K562 (cell line): ENCODE data around the gene VAMP4. TPM values are rescaled to one million over a fixed set of nuclear protein-coding genes. Genes with fewer than 3 reads are reported as not detected.

Experiments used
- CBFB ChIP-seq: sonication (generic); formaldehyde crosslinking; IDR thresholded peaks from 2 replicates; pipeline ENCODE4 v1.4.0; 2020; ENCODE audit warnings: mild to moderate bottlenecking, missing genetic modification reagents
- CHD4 ChIP-seq: fragments of 200-600 bp; sonication (generic); IDR thresholded peaks from 3 replicates; pipeline ENCODE4 v1.6.1; 2012; ENCODE audit warnings: low read depth, mild to moderate bottlenecking, mixed read lengths, low read length, inconsistent platforms; ENCODE audit not compliant: insufficient read depth, insufficient replicate concordance, poor library complexity, severe bottlenecking
- CLOCK ChIP-seq: fragments of 250-450 bp; sonication (Bioruptor Pico); IDR thresholded peaks from 2 replicates; pipeline ENCODE4 v1.4.0; 2020; ENCODE audit warnings: mild to moderate bottlenecking, moderate library complexity, borderline replicate concordance
- CREM ChIP-seq: IDR thresholded peaks from 2 replicates; pipeline ENCODE4 v1.6.1; 2014; ENCODE audit warnings: antibody characterized with exemption, low read depth
- ELF1 ChIP-seq: fragments of 200-800 bp; sonication (Bioruptor generic); IDR thresholded peaks from 2 replicates; pipeline ENCODE4 v1.6.1; 2016; ENCODE audit warnings: missing genetic modification characterization, missing compliant biosample characterization
- FUS ChIP-seq: fragments of 200-400 bp; formaldehyde crosslinking; optimal IDR thresholded peaks from 2 replicates; pipeline ENCODE3; 2017; ENCODE audit warnings: low read depth, low read length
- HDAC8 ChIP-seq: fragments of 450-650 bp; IDR thresholded peaks from 2 replicates; pipeline ENCODE4 v1.6.1; 2016; ENCODE audit warnings: mild to moderate bottlenecking, missing genetic modification characterization, moderate library complexity, missing compliant biosample characterization
- HNRNPH1 ChIP-seq: fragments of 200-400 bp; formaldehyde crosslinking; optimal IDR thresholded peaks from 2 replicates; pipeline ENCODE3; 2017; ENCODE audit warnings: low read depth, mild to moderate bottlenecking, low read length, moderate library complexity
- HOMEZ ChIP-seq: fragments of 250-450 bp; sonication (Bioruptor Pico); IDR thresholded peaks from 2 replicates; pipeline ENCODE4 v1.4.0; 2020; ENCODE audit warnings: mild to moderate bottlenecking, moderate library complexity
- MTF1 ChIP-seq: fragments of 250-450 bp; sonication (Bioruptor Pico); IDR thresholded peaks from 2 replicates; pipeline ENCODE4 v1.9.0; 2021; ENCODE audit warnings: moderate library complexity, mild to moderate bottlenecking, inconsistent platforms, borderline replicate concordance
- MYBL2 ChIP-seq, 2 experiments: fragments of 450-650 bp in 1 of 2; sonication (generic) in 1 of 2; formaldehyde crosslinking in 1 of 2; IDR thresholded peaks; 2 replicates each; pipeline versions ENCODE4 v1.6.1 to v1.8.1; 2017 to 2022; ENCODE audit warnings: borderline replicate concordance in 1 of 2, inconsistent platforms in 1 of 2, low read depth in 1 of 2, mild to moderate bottlenecking in 1 of 2, missing genetic modification reagents in 1 of 2, moderate library complexity in 1 of 2
- NR0B1 ChIP-seq: fragments of 450-650 bp; IDR thresholded peaks from one replicate; pipeline ENCODE4 v1.6.1; 2018; ENCODE audit warnings: mild to moderate bottlenecking, moderate library complexity; ENCODE audit not compliant: partially characterized antibody
- PHTF2 ChIP-seq: fragments of 250-450 bp; sonication (Bioruptor Pico); IDR thresholded peaks from 2 replicates; pipeline ENCODE4 v1.5.0; 2021; ENCODE audit warnings: mild to moderate bottlenecking
- RBM15 ChIP-seq: fragments of 200-400 bp; formaldehyde crosslinking; IDR thresholded peaks from 2 replicates; pipeline ENCODE4 v1.6.1; 2018; ENCODE audit warnings: mild to moderate bottlenecking, low read length, moderate library complexity; ENCODE audit not compliant: insufficient read depth
- TRIM28 ChIP-seq: fragments of 450-650 bp; IDR thresholded peaks from 2 replicates; pipeline ENCODE4 v1.6.1; 2017
- ZBTB1 ChIP-seq: sonication (generic); formaldehyde crosslinking; IDR thresholded peaks from 2 replicates; pipeline ENCODE4 v1.8.1; 2023; ENCODE audit warnings: missing genetic modification reagents, low read depth, mild to moderate bottlenecking, borderline replicate concordance
- ZNF280A ChIP-seq: fragments of 450-650 bp; IDR thresholded peaks from 2 replicates; pipeline ENCODE4 v1.6.1; 2018; ENCODE audit warnings: mild to moderate bottlenecking, low read depth; ENCODE audit not compliant: partially characterized antibody
- ZNF324 ChIP-seq: fragments of 250-450 bp; sonication (Bioruptor Pico); IDR thresholded peaks from 2 replicates; pipeline ENCODE4 v1.4.0; 2020; ENCODE audit warnings: mild to moderate bottlenecking
- ZNF354B ChIP-seq: fragments of 250-450 bp; sonication (Bioruptor Pico); IDR thresholded peaks from 2 replicates; pipeline ENCODE4 v1.4.0; 2020
- ZNF444 ChIP-seq: fragments of 250-450 bp; sonication (Bioruptor Pico); IDR thresholded peaks from 2 replicates; pipeline ENCODE4 v1.4.0; 2020; ENCODE audit warnings: mild to moderate bottlenecking, moderate library complexity
- ZNF584 ChIP-seq: fragments of 200-800 bp; sonication (Bioruptor generic); IDR thresholded peaks from 2 replicates; pipeline ENCODE4 v1.6.1; 2016; ENCODE audit warnings: low read depth, mild to moderate bottlenecking, missing genetic modification characterization, missing compliant biosample characterization
- polyA plus RNA-seq, 8 experiments: library from polyadenylated mRNA; depleted of rRNA in 4 of 8; stranded (reverse) in 5 of 8; unstranded in 3 of 8; fragments of >200 nt; fragmentation: Nextera tagmentation in 2 of 8; fragmentation: Illumina TruSeq in 1 of 8; extraction: Ambion mirVana in 2 of 8; extraction: Trizol in 1 of 8; gene quantifications; 2 replicates each; pipeline versions ENCODE4 v1.2.1 to v1.2.3, GENCODE V29; 2011 to 2014; ENCODE audit warnings: inconsistent platforms in 1 of 8, missing spikeins in 1 of 8
- total RNA-seq, 7 experiments: library from RNA; depleted of rRNA in 6 of 7; stranded (reverse); fragments of >200 nt in 6 of 7; fragmentation: Illumina TruSeq in 2 of 7; extraction: Trizol in 2 of 7; gene quantifications; 2 replicates each; pipeline versions ENCODE4 v1.2.1 to v1.2.3, GENCODE V29; 2011 to 2021; ENCODE audit warnings: low replicate concordance in 1 of 7

Gene VAMP4
- total and polyA plus RNA-seq, 9 of the 15 experiments (the other 6 are each of a cell fraction or from before 2014, with no cell fraction given): 3.3 to 21.4 (median 11.9) TPM

GRCh38 chr1:171781176-171781875 is 39.5 kb upstream of the VAMP4 start, which contains the start of gene METTL13 (continued):
- TF ChIP-seq ELF1 (tag): peak; percentile 99
- TF ChIP-seq ZNF324: no peak
- no peak for TF ChIP-seq NR0B1
- TF ChIP-seq ZNF444 (CRISPR knock-in tag): no peak
- no peak for TF ChIP-seq PHTF2
- no peak for TF ChIP-seq FUS
- no peak for TF ChIP-seq ZNF584
- no peak for TF ChIP-seq MTF1
- no peak; the same call in 1 of the 2 replicates for TF ChIP-seq CBFB
- TF ChIP-seq CLOCK (CRISPR knock-in tag): no peak
- TF ChIP-seq HNRNPH1: no peak
- TF ChIP-seq ZNF280A: no peak
- no peak for TF ChIP-seq RBM15
- peak; percentile 98 for TF ChIP-seq CREM
- TF ChIP-seq HOMEZ (CRISPR knock-in tag): no peak
- no peak for TF ChIP-seq ZBTB1 (CRISPR knock-in tag)
- no peak for TF ChIP-seq HDAC8 (tag)
- peak; percentile 95 for TF ChIP-seq MYBL2 (IDR thresholded peaks at IDR 0.05; ENCODE audit: low read depth)
- no peak for TF ChIP-seq MYBL2 (CRISPR knock-in tag; IDR thresholded peaks at IDR 0.05; ENCODE audit: borderline replicate concordance)
- TF ChIP-seq TRIM28: no peak
- no peak for TF ChIP-seq ZNF354B (CRISPR knock-in tag)
- no peak for TF ChIP-seq CHD4
